Measurements from ENCODE around the gene CARHSP1. TPM values are rescaled to one million over a fixed set of nuclear protein-coding genes. Genes with fewer than 3 reads are reported as not detected.
A peak's percentile ranks its signal among the peaks of the same experiment; 100 is the strongest.

The CARHSP1 gene
- total and polyA plus RNA-seq, 8 donors: 19.8 to 78.7 (median 32.3) TPM

- Histone ChIP-seq H3K4me3 (no peak overlapping the region), H3K27me3 (no peaks in the 10 kb centered on the region), H3K36me3 (peaks cover 0 to 40% (median 22%) of the 10 kb centered on the region in 3 donors), H3K27ac (no peak overlapping the region), H3K4me1 (peaks cover 0 to 5% (median 3%) of the 10 kb centered on the region in 3 donors), H3K9me3 (no peaks in the 10 kb centered on the region)
- FAIRE-seq (no peak), ATAC-seq (no peak), DNase-seq (peak in 1 of 6 donors; percentile 37)
- intact Hi-C loops (cut with DNase I): no loop called here
- no peak for TF ChIP-seq CTCF (IDR thresholded peaks at IDR 0.05)
- 86% methylated on average over 14 of the region's 14 CpGs for WGBS, 2 donors
Measured at GRCh38 chr16:8889893-8890548, 21.2 kb upstream of the CARHSP1 start.

DNA sequence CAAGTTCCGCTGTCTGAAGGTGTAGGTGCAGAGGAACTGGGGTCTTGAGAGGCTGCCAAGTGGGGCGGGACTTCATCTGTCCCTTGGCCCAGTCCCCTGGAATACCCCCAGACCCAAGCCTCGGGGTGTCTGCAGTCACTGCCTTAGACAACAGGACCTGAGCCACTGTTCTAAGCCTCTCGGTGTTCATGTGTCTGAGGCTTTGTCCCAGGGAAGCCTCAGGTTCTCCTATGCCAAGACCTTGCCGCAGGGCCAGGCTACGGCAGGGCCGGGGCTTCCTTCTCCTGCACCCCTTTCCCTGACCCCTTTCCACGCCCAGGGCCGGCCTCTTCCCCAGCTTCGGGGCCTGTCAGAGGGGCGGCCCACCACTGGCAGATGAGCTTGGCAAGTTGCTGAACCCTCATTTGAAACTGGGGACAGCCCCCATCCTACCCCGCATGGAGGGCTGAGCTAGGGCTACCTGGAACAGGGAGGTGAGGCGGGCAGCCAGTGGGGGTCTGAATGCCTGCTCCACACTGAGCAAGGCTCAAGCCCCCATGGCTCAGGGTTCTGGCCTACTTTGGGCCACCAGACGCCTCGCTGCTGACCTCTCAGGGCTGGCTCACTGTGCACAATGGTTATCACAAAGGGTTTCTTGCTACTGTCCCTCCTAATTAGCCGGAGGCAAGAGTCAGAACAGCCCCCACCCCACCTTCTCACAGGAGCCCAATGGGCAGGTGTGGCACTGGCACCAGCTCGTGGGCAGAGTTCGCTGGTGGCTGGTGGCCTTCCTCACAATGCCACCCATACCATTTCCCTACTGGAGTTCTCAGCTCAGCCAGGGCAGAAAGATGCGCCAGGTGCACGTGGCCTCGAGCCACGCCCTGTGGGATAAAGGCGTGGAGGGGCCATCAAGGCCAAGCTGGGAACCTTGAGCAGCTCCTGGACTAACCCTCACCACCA is 20.4 kb upstream of the CARHSP1 start:
- no peak for FAIRE-seq
- no peak overlapping the region for H3K27ac ChIP-seq
- WGBS, 2 donors: 83 to 84% methylated on average over 21 to 23 of the region's 23 CpGs
- no peaks in the 10 kb centered on the region for H3K27me3 ChIP-seq
- no peak overlapping the region for H3K4me3 ChIP-seq
- peak in 2 of 6 donors; percentile 49 to 66 for DNase-seq
- no peak for ATAC-seq
- TF ChIP-seq CTCF (IDR thresholded peaks at IDR 0.05): no peak
- H3K9me3 ChIP-seq: no peaks in the 10 kb centered on the region
- H3K4me1 ChIP-seq: peaks cover 0 to 5% (median 3%) of the 10 kb centered on the region in 3 donors
- intact Hi-C loops (cut with DNase I): no loop called here
- peaks cover 0 to 32% (median 14%) of the 10 kb centered on the region in 3 donors for H3K36me3 ChIP-seq

- WGBS, 2 donors: 76% methylated on average over 16 of the region's 16 CpGs
- H3K4me1 ChIP-seq: peaks cover 0 to 5% (median 3%) of the 10 kb centered on the region in 3 donors
- intact Hi-C loops (cut with DNase I): no loop called here
- H3K9me3 ChIP-seq: no peaks in the 10 kb centered on the region
- no peak overlapping the region for H3K4me3 ChIP-seq
- H3K27ac ChIP-seq: no peak overlapping the region
- no peaks in the 10 kb centered on the region for H3K27me3 ChIP-seq
- FAIRE-seq (no peak), ATAC-seq (peak in 3 of 4 donors; percentile 12 to 28 (median 16)), DNase-seq (peak in 3 of 6 donors; percentile 62 to 83 (median 73))
- no peak for TF ChIP-seq CTCF (IDR thresholded peaks at IDR 0.05)
- peaks cover 0 to 20% (median 6%) of the 10 kb centered on the region in 3 donors for H3K36me3 ChIP-seq
Measured at GRCh38 chr16:8887952-8888560, 19.2 kb upstream of the CARHSP1 start.

GRCh38 chr16:8887431-8887765 is 18.6 kb upstream of the CARHSP1 start:
- ATAC-seq: no peak
- intact Hi-C loops (cut with DNase I): no loop called here
- peaks cover 0 to 5% (median 3%) of the 10 kb centered on the region in 3 donors for H3K4me1 ChIP-seq
- DNase-seq: peak in 1 of 6 donors; percentile 49
- no peak overlapping the region for H3K27ac ChIP-seq
- no peak for FAIRE-seq
- H3K4me3 ChIP-seq: no peak overlapping the region
- H3K27me3 ChIP-seq: no peaks in the 10 kb centered on the region
- TF ChIP-seq CTCF (IDR thresholded peaks at IDR 0.05): no peak
- H3K9me3 ChIP-seq: no peaks in the 10 kb centered on the region
- peaks cover 0 to 17% (median 6%) of the 10 kb centered on the region in 3 donors for H3K36me3 ChIP-seq
- WGBS, 2 donors: 83 to 87% methylated on average over 6 of the region's 6 CpGs

All from pancreas (tissue), 10 donors.